Measurements from ENCODE around the gene ALK.

The ALK gene

GRCh38 chr2:29317801-29318485 lies 603.4 kb downstream of the ALK start:
- peaks cover 33% of the 10 kb centered on the region for H3K27me3 Mint-ChIP-seq
- DNase-seq (no peak), ATAC-seq (no peak)
- H3K4me3 Mint-ChIP-seq = no peak overlapping the region
- H3K9me3 Mint-ChIP-seq = peaks cover 3% of the 10 kb centered on the region
- H3K4me1 Mint-ChIP-seq = peaks cover 42% of the 10 kb centered on the region
- no peaks in the 10 kb centered on the region for H3K36me3 Mint-ChIP-seq (ENCODE audit: low read depth)
- no peak overlapping the region for H3K27ac Mint-ChIP-seq

- Mint-ChIP-seq H3K4me1 (peaks cover 39% of the 10 kb centered on the region), H3K4me3 (no peak overlapping the region), H3K27ac (no peak overlapping the region), H3K9me3 (peaks cover 3% of the 10 kb centered on the region), H3K27me3 (peaks cover 33% of the 10 kb centered on the region), H3K36me3 (ENCODE audit: low read depth) (no peaks in the 10 kb centered on the region)
- no peak for DNase-seq
- ATAC-seq = no peak
These were observed 604.3 kb downstream of the ALK start for GRCh38 chr2:29317077-29317517.

- DNase-seq (peak; percentile 61), ATAC-seq (peak; percentile 87)
- peak overlapping the region; percentile 37 for H3K27ac Mint-ChIP-seq
- no peaks in the 10 kb centered on the region for H3K9me3 Mint-ChIP-seq
- H3K27me3 Mint-ChIP-seq = peaks cover 31% of the 10 kb centered on the region
- H3K4me1 Mint-ChIP-seq = peaks cover 39% of the 10 kb centered on the region
- H3K4me3 Mint-ChIP-seq = peak overlapping the region; percentile 72
- H3K36me3 Mint-ChIP-seq (ENCODE audit: low read depth) = no peaks in the 10 kb centered on the region
These were observed 606.4 kb downstream of the ALK start for GRCh38 chr2:29314816-29315571.

GRCh38 chr2:29311458-29311857 lies 609.9 kb downstream of the ALK start:
- H3K27me3 Mint-ChIP-seq = peaks cover 27% of the 10 kb centered on the region
- H3K36me3 Mint-ChIP-seq (ENCODE audit: low read depth) = no peaks in the 10 kb centered on the region
- no peak overlapping the region for H3K27ac Mint-ChIP-seq
- H3K4me1 Mint-ChIP-seq = peaks cover 25% of the 10 kb centered on the region
- ATAC-seq = no peak
- H3K9me3 Mint-ChIP-seq = no peaks in the 10 kb centered on the region
- DNase-seq = no peak
- no peak overlapping the region for H3K4me3 Mint-ChIP-seq

- H3K27ac Mint-ChIP-seq = no peak overlapping the region
- peaks cover 26% of the 10 kb centered on the region for H3K27me3 Mint-ChIP-seq
- DNase-seq (no peak), ATAC-seq (no peak)
- no peaks in the 10 kb centered on the region for H3K36me3 Mint-ChIP-seq (ENCODE audit: low read depth)
- no peak overlapping the region for H3K4me3 Mint-ChIP-seq
- peaks cover 21% of the 10 kb centered on the region for H3K4me1 Mint-ChIP-seq
- H3K9me3 Mint-ChIP-seq = no peaks in the 10 kb centered on the region
These were observed 610.6 kb downstream of the ALK start for GRCh38 chr2:29310650-29311348.

- ATAC-seq (peak; percentile 71), DNase-seq (peak; percentile 53)
- Mint-ChIP-seq H3K9me3 (no peaks in the 10 kb centered on the region), H3K4me3 (no peak overlapping the region), H3K36me3 (ENCODE audit: low read depth) (no peaks in the 10 kb centered on the region), H3K4me1 (peaks cover 9% of the 10 kb centered on the region), H3K27ac (no peak overlapping the region), H3K27me3 (peaks cover 26% of the 10 kb centered on the region)
These were observed 612.0 kb downstream of the ALK start for GRCh38 chr2:29309090-29310029.

- Mint-ChIP-seq H3K27ac (no peak overlapping the region), H3K36me3 (ENCODE audit: low read depth) (no peaks in the 10 kb centered on the region), H3K9me3 (no peaks in the 10 kb centered on the region)
These were observed 613.0 kb downstream of the ALK start for GRCh38 chr2:29308366-29308765.

GRCh38 chr2:29307519-29307918 lies 613.9 kb downstream of the ALK start:
- no peak for DNase-seq
- H3K27ac Mint-ChIP-seq = no peak overlapping the region
- peaks cover 3% of the 10 kb centered on the region for H3K4me1 Mint-ChIP-seq
- no peaks in the 10 kb centered on the region for H3K36me3 Mint-ChIP-seq (ENCODE audit: low read depth)
- no peaks in the 10 kb centered on the region for H3K9me3 Mint-ChIP-seq
- H3K4me3 Mint-ChIP-seq = no peak overlapping the region
- ATAC-seq = no peak
- peaks cover 24% of the 10 kb centered on the region for H3K27me3 Mint-ChIP-seq

More at GRCh38 chr2:29308366-29308765, 613.0 kb downstream of the ALK start:
- DNase-seq (no peak), ATAC-seq (no peak)
- H3K4me3 Mint-ChIP-seq = no peak overlapping the region
- peaks cover 3% of the 10 kb centered on the region for H3K4me1 Mint-ChIP-seq
- H3K27me3 Mint-ChIP-seq = peaks cover 25% of the 10 kb centered on the region

- Mint-ChIP-seq H3K4me3 (no peak overlapping the region), H3K27me3 (peaks cover 26% of the 10 kb centered on the region), H3K4me1 (peaks cover 3% of the 10 kb centered on the region), H3K27ac (no peak overlapping the region), H3K9me3 (no peaks in the 10 kb centered on the region), H3K36me3 (ENCODE audit: low read depth) (no peaks in the 10 kb centered on the region)
- DNase-seq (no peak), ATAC-seq (no peak)
These were observed 615.6 kb downstream of the ALK start for GRCh38 chr2:29305762-29306161.

- Mint-ChIP-seq H3K4me3 (no peak overlapping the region), H3K27ac (no peak overlapping the region), H3K36me3 (ENCODE audit: low read depth) (no peaks in the 10 kb centered on the region), H3K4me1 (peaks cover 3% of the 10 kb centered on the region), H3K9me3 (no peaks in the 10 kb centered on the region), H3K27me3 (peaks cover 24% of the 10 kb centered on the region)
- ATAC-seq (peak; percentile 52), DNase-seq (no peak)
These were observed 616.9 kb downstream of the ALK start for GRCh38 chr2:29304399-29305060.

- Mint-ChIP-seq H3K4me1 (no peaks in the 10 kb centered on the region), H3K4me3 (no peak overlapping the region), H3K27ac (no peak overlapping the region), H3K27me3 (peaks cover 28% of the 10 kb centered on the region), H3K36me3 (ENCODE audit: low read depth) (no peaks in the 10 kb centered on the region), H3K9me3 (no peaks in the 10 kb centered on the region)
- ATAC-seq (no peak), DNase-seq (no peak)
These were observed 624.8 kb downstream of the ALK start for GRCh38 chr2:29296585-29296984.

GRCh38 chr2:29295845-29296244 lies 625.5 kb downstream of the ALK start:
- no peak overlapping the region for H3K27ac Mint-ChIP-seq
- ATAC-seq (no peak), DNase-seq (no peak)
- no peaks in the 10 kb centered on the region for H3K36me3 Mint-ChIP-seq (ENCODE audit: low read depth)
- H3K4me3 Mint-ChIP-seq = no peak overlapping the region
- H3K4me1 Mint-ChIP-seq = no peaks in the 10 kb centered on the region
- no peaks in the 10 kb centered on the region for H3K9me3 Mint-ChIP-seq
- H3K27me3 Mint-ChIP-seq = peaks cover 30% of the 10 kb centered on the region

GRCh38 chr2:29293830-29294438 lies 627.5 kb downstream of the ALK start:
- no peak overlapping the region for H3K4me3 Mint-ChIP-seq
- peak; percentile 19 for DNase-seq

More at GRCh38 chr2:29293830-29294438, 627.5 kb downstream of the ALK start:
- Mint-ChIP-seq H3K27ac (no peak overlapping the region), H3K4me1 (no peaks in the 10 kb centered on the region), H3K9me3 (no peaks in the 10 kb centered on the region), H3K27me3 (peaks cover 33% of the 10 kb centered on the region), H3K36me3 (ENCODE audit: low read depth) (no peaks in the 10 kb centered on the region)
- no peak for ATAC-seq
